PFSK-1 (cell line): ENCODE measurements around the gene CCDC32.

Source experiments
- POLR2AphosphoS5 ChIP-seq: IDR thresholded peaks from 2 replicates; pipeline ENCODE4 v1.6.1; 2012; ENCODE audit warnings: low read depth, mild to moderate bottlenecking, control low read depth, low read length, moderate library complexity
- TAF1 ChIP-seq: IDR thresholded peaks from 2 replicates; pipeline ENCODE4 v1.6.1; 2012; ENCODE audit warnings: low read length, control low read depth, borderline replicate concordance; ENCODE audit not compliant: insufficient read depth

DNA sequence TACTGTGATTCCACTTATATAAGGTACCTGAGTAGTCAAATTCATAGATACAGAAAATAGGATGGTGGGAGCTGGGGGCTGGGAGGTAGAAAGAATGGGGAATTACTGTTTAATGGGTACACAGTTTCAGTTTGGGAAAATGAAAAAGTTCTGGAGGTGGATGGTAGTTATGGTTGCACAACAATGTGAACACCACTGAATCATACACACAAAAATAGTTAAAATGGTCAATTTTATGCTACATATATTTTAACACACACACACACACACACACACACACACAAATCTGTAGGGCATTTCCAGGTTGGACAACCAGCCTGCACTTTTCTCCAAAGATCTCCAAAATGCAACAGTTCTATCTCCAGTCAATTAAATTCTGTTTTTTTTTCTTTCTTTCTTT lies 1.4 kb downstream of the CCDC32 start:
- no peak for TF ChIP-seq POLR2AphosphoS5
- TF ChIP-seq TAF1, result no peak
